Panc1 (cell line): ENCODE measurements around the gene BATF2.

ENCODE experiments used
- CTCF ChIP-seq: fragments of 450-650 bp; IDR thresholded peaks from 2 replicates; pipeline ENCODE4 v1.5.1; 2017; ENCODE audit warnings: mild to moderate bottlenecking
- REST ChIP-seq, 2 experiments: IDR thresholded peaks; 2 replicates each; pipeline ENCODE4 v1.6.1; 2011 to 2012; ENCODE audit warnings: low read depth in 2 of 2, control low read depth in 1 of 2, low read length in 1 of 2, mild to moderate bottlenecking in 1 of 2, moderate library complexity in 1 of 2; ENCODE audit not compliant: insufficient read depth in 1 of 2
- SIN3A ChIP-seq: IDR thresholded peaks from 2 replicates; pipeline ENCODE4 v1.6.1; 2012; ENCODE audit warnings: low read depth, mild to moderate bottlenecking, low read length, moderate library complexity, borderline replicate concordance; ENCODE audit not compliant: insufficient read depth

- TF ChIP-seq CTCF, result no peak
- no peak for TF ChIP-seq REST (IDR thresholded peaks at IDR 0.05; ENCODE audit: insufficient read depth in 1 of 2, low read depth in 2 of 2, low read length in 1 of 2)
- no peak for TF ChIP-seq SIN3A
Observed at GRCh38 chr11:65045728-65046127, 49.0 kb upstream of the BATF2 start.
